ENCODE data around the gene RNF11. TPM values are rescaled to one million over a fixed set of nuclear protein-coding genes. Genes with fewer than 3 reads are reported as not detected.

Gene RNF11
- total RNA-seq, 2 experiments from 2014 or later = 91.3 to 97.4 TPM

GRCh38 chr1:51276286-51276685 is 40.2 kb downstream of the RNF11 start:
- H3K27me3 Mint-ChIP-seq = no peaks in the 10 kb centered on the region
- peaks cover 49% of the 10 kb centered on the region for H3K36me3 Mint-ChIP-seq (ENCODE audit: low read depth)
- no peak overlapping the region for H3K27ac ChIP-seq (ENCODE audit: low read depth in 1 of 2, low read length in 2 of 2)
- H3K27me3 ChIP-seq (ENCODE audit: control insufficient read depth in 1 of 2, insufficient read depth in 2 of 2, low read length in 2 of 2) = no peaks in the 10 kb centered on the region
- no peak overlapping the region for H3K4me3 Mint-ChIP-seq
- no peaks in the 10 kb centered on the region for H3K4me1 ChIP-seq (ENCODE audit: insufficient read depth, low read length)
- H3K27ac Mint-ChIP-seq = no peak overlapping the region
- no peaks in the 10 kb centered on the region for H3K4me1 Mint-ChIP-seq (ENCODE audit: low read depth)
- CTCF ChIA-PET = interaction anchor here (0.8 kb wide), 1 partner anchor 21 kb away, joined by 3 read pairs; no protein-coding TSS in a partner anchor
- POLR2A ChIA-PET = no interaction called here
- H3K4me3 ChIP-seq (ENCODE audit: low read length) = no peak overlapping the region
- no peak for DNase-seq
- TF ChIP-seq, protein P1, sequence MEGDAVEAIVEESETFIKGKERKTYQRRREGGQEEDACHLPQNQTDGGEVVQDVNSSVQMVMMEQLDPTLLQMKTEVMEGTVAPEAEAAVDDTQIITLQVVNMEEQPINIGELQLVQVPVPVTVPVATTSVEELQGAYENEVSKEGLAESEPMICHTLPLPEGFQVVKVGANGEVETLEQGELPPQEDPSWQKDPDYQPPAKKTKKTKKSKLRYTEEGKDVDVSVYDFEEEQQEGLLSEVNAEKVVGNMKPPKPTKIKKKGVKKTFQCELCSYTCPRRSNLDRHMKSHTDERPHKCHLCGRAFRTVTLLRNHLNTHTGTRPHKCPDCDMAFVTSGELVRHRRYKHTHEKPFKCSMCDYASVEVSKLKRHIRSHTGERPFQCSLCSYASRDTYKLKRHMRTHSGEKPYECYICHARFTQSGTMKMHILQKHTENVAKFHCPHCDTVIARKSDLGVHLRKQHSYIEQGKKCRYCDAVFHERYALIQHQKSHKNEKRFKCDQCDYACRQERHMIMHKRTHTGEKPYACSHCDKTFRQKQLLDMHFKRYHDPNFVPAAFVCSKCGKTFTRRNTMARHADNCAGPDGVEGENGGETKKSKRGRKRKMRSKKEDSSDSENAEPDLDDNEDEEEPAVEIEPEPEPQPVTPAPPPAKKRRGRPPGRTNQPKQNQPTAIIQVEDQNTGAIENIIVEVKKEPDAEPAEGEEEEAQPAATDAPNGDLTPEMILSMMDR (IDR thresholded peaks at IDR 0.05) = no peak
- intact Hi-C loops (cut with DNase I, micrococcal nuclease) = no loop called here
- peaks cover 14% of the 10 kb centered on the region for H3K36me3 ChIP-seq (ENCODE audit: insufficient read depth, low read length)
- no peaks in the 10 kb centered on the region for H3K9me3 ChIP-seq (ENCODE audit: control insufficient read depth in 1 of 2, insufficient read depth in 1 of 2, low read length in 2 of 2)
- no peaks in the 10 kb centered on the region for H3K9me3 Mint-ChIP-seq
- ATAC-seq (ENCODE audit: poor library complexity) = no peak

- Histone ChIP-seq H3K9me3 (ENCODE audit: control insufficient read depth in 1 of 2, insufficient read depth in 1 of 2, low read length in 2 of 2) (no peaks in the 10 kb centered on the region), H3K4me3 (ENCODE audit: low read length) (no peak overlapping the region), H3K36me3 (ENCODE audit: insufficient read depth, low read length) (peaks cover 7% of the 10 kb centered on the region), H3K27ac (ENCODE audit: low read depth in 1 of 2, low read length in 2 of 2) (no peak overlapping the region), H3K27me3 (ENCODE audit: control insufficient read depth in 1 of 2, insufficient read depth in 2 of 2, low read length in 2 of 2) (no peaks in the 10 kb centered on the region), H3K4me1 (ENCODE audit: insufficient read depth, low read length) (no peaks in the 10 kb centered on the region)
- intact Hi-C loops (cut with DNase I, micrococcal nuclease) = no loop called here
- Mint-ChIP-seq H3K27me3 (no peaks in the 10 kb centered on the region), H3K4me1 (ENCODE audit: low read depth) (no peaks in the 10 kb centered on the region), H3K36me3 (ENCODE audit: low read depth) (peaks cover 13% of the 10 kb centered on the region), H3K27ac (no peak overlapping the region), H3K9me3 (no peaks in the 10 kb centered on the region), H3K4me3 (no peak overlapping the region)
- CTCF ChIA-PET = no interaction called here
- POLR2A ChIA-PET = no interaction called here
- DNase-seq (no peak), ATAC-seq (ENCODE audit: poor library complexity) (no peak)
- TF ChIP-seq, protein P1 (IDR thresholded peaks at IDR 0.05) = no peak
Observed at GRCh38 chr1:51280321-51280978, 44.4 kb downstream of the RNF11 start.

DNA sequence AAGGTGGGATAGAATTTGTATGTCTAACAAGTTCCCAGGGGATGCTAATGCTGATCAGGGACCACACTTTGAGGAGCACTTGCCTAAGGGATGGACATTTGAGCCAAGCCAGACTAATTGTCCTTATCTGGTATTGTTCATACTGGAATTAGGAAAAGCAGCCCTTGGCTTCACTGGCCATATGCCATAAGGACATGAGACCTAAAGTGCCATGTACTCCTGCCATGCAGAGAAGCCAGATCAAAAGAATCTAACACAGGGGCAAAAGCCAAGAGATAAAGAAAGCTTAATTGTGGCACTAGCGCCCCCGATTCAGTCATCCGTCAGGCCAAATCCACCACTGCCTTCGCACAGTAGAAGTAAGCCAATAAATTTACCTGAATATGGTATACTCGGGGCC is 45.7 kb downstream of the RNF11 start:
- Histone ChIP-seq H3K27me3 (ENCODE audit: control insufficient read depth in 1 of 2, insufficient read depth in 2 of 2, low read length in 2 of 2) (no peaks in the 10 kb centered on the region), H3K27ac (ENCODE audit: low read depth in 1 of 2, low read length in 2 of 2) (no peak overlapping the region), H3K9me3 (ENCODE audit: control insufficient read depth in 1 of 2, insufficient read depth in 1 of 2, low read length in 2 of 2) (no peaks in the 10 kb centered on the region), H3K4me1 (ENCODE audit: insufficient read depth, low read length) (no peaks in the 10 kb centered on the region), H3K4me3 (ENCODE audit: low read length) (no peak overlapping the region), H3K36me3 (ENCODE audit: insufficient read depth, low read length) (no peaks in the 10 kb centered on the region)
- Mint-ChIP-seq H3K4me1 (ENCODE audit: low read depth) (no peaks in the 10 kb centered on the region), H3K36me3 (ENCODE audit: low read depth) (peaks cover 4% of the 10 kb centered on the region), H3K4me3 (no peak overlapping the region), H3K27me3 (no peaks in the 10 kb centered on the region), H3K27ac (no peak overlapping the region), H3K9me3 (no peaks in the 10 kb centered on the region)
- intact Hi-C loops (cut with DNase I, micrococcal nuclease) = no loop called here
- DNase-seq = no peak
- TF ChIP-seq, protein P1 (IDR thresholded peaks at IDR 0.05) = no peak
- no peak for ATAC-seq (ENCODE audit: poor library complexity)
- ChIA-PET POLR2A (no interaction called here), CTCF (no interaction called here)

Measured in CD4-positive, alpha-beta T cell (primary cell).